H9 (cell line): ENCODE measurements around the gene GCG. TPM values are rescaled to one million over a fixed set of nuclear protein-coding genes. Genes with fewer than 3 reads are reported as not detected.

Experiments
- DNase-seq: peaks from one replicate; pipeline ENCODE4 v3.0.0-alpha.2; 2017
- H2AFZ ChIP-seq: one replicate; pipeline ENCODE4 v1.6.1; 2013; ENCODE audit warnings: mild to moderate bottlenecking, low read length, control low read depth, moderate library complexity
- H2AK5ac ChIP-seq: 2 replicates; pipeline ENCODE4 v1.6.1; 2013; ENCODE audit warnings: low read length, control low read depth, mixed read lengths; ENCODE audit not compliant: insufficient read length
- H2BK120ac ChIP-seq: one replicate; pipeline ENCODE4 v1.6.1; 2013; ENCODE audit warnings: low read depth, mild to moderate bottlenecking, low read length, control low read depth, inconsistent platforms; ENCODE audit not compliant: poor library complexity, severe bottlenecking
- H2BK12ac ChIP-seq: 2 replicates; pipeline ENCODE4 v1.6.1; 2013; ENCODE audit warnings: low read length, control low read depth, mixed read lengths, low read depth; ENCODE audit not compliant: insufficient read length
- H2BK15ac ChIP-seq: 2 replicates; pipeline ENCODE4 v1.6.1; 2013; ENCODE audit warnings: low read depth, low read length, control low read depth
- H2BK20ac ChIP-seq: one replicate; pipeline ENCODE4 v1.6.1; 2013; ENCODE audit warnings: low read depth, mild to moderate bottlenecking, low read length, control low read depth, inconsistent platforms; ENCODE audit not compliant: poor library complexity, severe bottlenecking
- H2BK5ac ChIP-seq: 2 replicates; pipeline ENCODE4 v1.6.1; 2013; ENCODE audit warnings: low read length, control low read depth, mixed read lengths; ENCODE audit not compliant: insufficient read length
- H3K14ac ChIP-seq: 2 replicates; pipeline ENCODE4 v1.6.1; 2013; ENCODE audit warnings: low read length, control low read depth; ENCODE audit not compliant: insufficient read depth
- H3K18ac ChIP-seq: 2 replicates; pipeline ENCODE4 v1.6.1; 2013; ENCODE audit warnings: low read depth, mild to moderate bottlenecking, mixed read lengths, low read length, control low read depth; ENCODE audit not compliant: insufficient read length
- H3K23ac ChIP-seq: 2 replicates; pipeline ENCODE4 v1.6.1; 2013; ENCODE audit warnings: low read length, control low read depth, mixed read lengths, low read depth; ENCODE audit not compliant: insufficient read length
- H3K23me2 ChIP-seq: 2 replicates; pipeline ENCODE4 v1.6.1; 2013; ENCODE audit warnings: low read depth, mild to moderate bottlenecking, mixed read lengths, low read length, control low read depth; ENCODE audit not compliant: insufficient read length, poor library complexity, severe bottlenecking
- H3K27ac ChIP-seq: 2 replicates; pipeline ENCODE4 v1.5.1; 2013; ENCODE audit warnings: low read length, control low read depth, mixed read lengths, low read depth; ENCODE audit not compliant: insufficient read length
- H3K27me3 ChIP-seq: 2 replicates; pipeline ENCODE4 v1.6.1; 2013; ENCODE audit warnings: low read length, control low read depth, inconsistent platforms; ENCODE audit not compliant: insufficient read depth
- H3K4ac ChIP-seq: 2 replicates; pipeline ENCODE4 v1.6.1; 2013; ENCODE audit warnings: low read depth, mild to moderate bottlenecking, control low read depth, inconsistent platforms, low read length, moderate library complexity
- H3K4me1 ChIP-seq: 2 replicates; pipeline ENCODE4 v1.6.1; 2013; ENCODE audit warnings: low read length, control low read depth, inconsistent platforms; ENCODE audit not compliant: insufficient read depth
- H3K4me2 ChIP-seq: 2 replicates; pipeline ENCODE4 v1.6.1; 2013; ENCODE audit warnings: low read length, control low read depth, mixed read lengths; ENCODE audit not compliant: insufficient read length, insufficient read depth
- H3K56ac ChIP-seq: 2 replicates; pipeline ENCODE4 v1.6.1; 2013; ENCODE audit warnings: low read depth, mild to moderate bottlenecking, mixed read lengths, low read length, control low read depth; ENCODE audit not compliant: insufficient read length
- H3K79me1 ChIP-seq: 2 replicates; pipeline ENCODE4 v1.6.1; 2013; ENCODE audit warnings: low read depth, mild to moderate bottlenecking, moderate library complexity, low read length, control low read depth, inconsistent platforms; ENCODE audit not compliant: insufficient read depth, poor library complexity, severe bottlenecking
- H3K79me2 ChIP-seq: 2 replicates; pipeline ENCODE4 v1.6.1; 2013; ENCODE audit warnings: low read length, control low read depth, inconsistent platforms; ENCODE audit not compliant: insufficient read depth
- H3K9ac ChIP-seq: 2 replicates; pipeline ENCODE4 v1.6.1; 2013; ENCODE audit warnings: low read length, control low read depth, mixed read lengths; ENCODE audit not compliant: insufficient read length; ENCODE audit errors: extremely low read depth
- H3K9me3 ChIP-seq: one replicate; pipeline ENCODE4 v1.6.1; 2013; ENCODE audit warnings: low read depth, low read length, inconsistent platforms; ENCODE audit not compliant: control insufficient read depth
- H3T11ph ChIP-seq: one replicate; pipeline ENCODE4 v1.6.1; 2013; ENCODE audit warnings: mild to moderate bottlenecking, low read length, control low read depth, inconsistent platforms
- H4K20me1 ChIP-seq: one replicate; pipeline ENCODE4 v1.6.1; 2013; ENCODE audit not compliant: control insufficient read depth, insufficient read length, insufficient read depth
- H4K5ac ChIP-seq: 2 replicates; pipeline ENCODE4 v1.6.1; 2013; ENCODE audit warnings: low read depth, mild to moderate bottlenecking, mixed read lengths, low read length, control low read depth; ENCODE audit not compliant: insufficient read length
- H4K8ac ChIP-seq: replicated peaks from 2 replicates; pipeline ENCODE4 v1.6.1; 2013; ENCODE audit warnings: low read length, control low read depth, mixed read lengths, low read depth; ENCODE audit not compliant: insufficient read length
- H4K91ac ChIP-seq: 2 replicates; pipeline ENCODE4 v1.6.1; 2013; ENCODE audit warnings: low read depth, mild to moderate bottlenecking, moderate library complexity, mixed read lengths, low read length, control low read depth; ENCODE audit not compliant: insufficient read length
- H3K27ac Mint-ChIP-seq, 3 experiments: 2 replicates in 2 of 3; 3 replicates in 1 of 3; pipeline ENCODE4 v1.8.0; 2020 to 2021; ENCODE audit warnings: mixed read lengths in 3 of 3, mild to moderate bottlenecking in 1 of 3, moderate library complexity in 1 of 3
- H3K27me3 Mint-ChIP-seq: 2 replicates; pipeline ENCODE4 v1.8.0; 2021; ENCODE audit warnings: low read depth, mild to moderate bottlenecking, moderate library complexity, mixed read lengths
- H3K36me3 Mint-ChIP-seq, 3 experiments: 2 replicates in 2 of 3; 3 replicates in 1 of 3; pipeline ENCODE4 v1.8.0; 2020 to 2021; ENCODE audit warnings: low read depth in 3 of 3, mixed read lengths in 3 of 3; ENCODE audit not compliant: insufficient read depth in 1 of 3
- H3K4me1 Mint-ChIP-seq, 2 experiments: 2 replicates each; pipeline ENCODE4 v1.8.0; 2020; ENCODE audit warnings: mixed read lengths in 2 of 2
- H3K4me3 Mint-ChIP-seq, 2 experiments: 2 replicates in 1 of 2; 3 replicates in 1 of 2; pipeline ENCODE4 v1.8.0; 2020 to 2021; ENCODE audit warnings: mild to moderate bottlenecking in 2 of 2, mixed read lengths in 2 of 2, moderate library complexity in 1 of 2
- H3K9me3 Mint-ChIP-seq, 2 experiments: 2 replicates in 1 of 2; 3 replicates in 1 of 2; pipeline ENCODE4 v1.8.0; 2020; ENCODE audit warnings: mild to moderate bottlenecking in 2 of 2, mixed read lengths in 2 of 2, moderate library complexity in 1 of 2
- CTCF ChIP-seq: fragments of 200-600 bp; sonication (generic); conservative IDR thresholded peaks from 3 replicates; pipeline ENCODE4 v1.8.0; 2021; ENCODE audit warnings: antibody characterized with exemption, mild to moderate bottlenecking
- WGBS: extraction: QIAGEN DNeasy Blood & Tissue Kit; methylation state at CpG from one replicate; pipeline ENCODE4 v1.1.7; 2013; ENCODE audit warnings: missing lambda C conversion rate, low lambda C conversion rate, mixed read lengths; ENCODE audit not compliant: insufficient read length; ENCODE audit errors: extremely low coverage; 5-methylcytosine and 5-hydroxymethylcytosine counted together
- total RNA-seq: library from RNA; stranded (reverse); gene quantifications from 2 replicates; pipeline ENCODE4 v1.2.1, GENCODE V29; 2021

GCG gene
- total RNA-seq, 1 experiment from 2014 or later: not detected

- H3K4me2 ChIP-seq: no peak overlapping the region
- Mint-ChIP-seq H3K36me3 (no peaks in the 10 kb centered on the region), H3K9me3 (no peaks in the 10 kb centered on the region), H3K4me1 (no peaks in the 10 kb centered on the region), H3K27ac (no peak overlapping the region), H3K27me3 (no peaks in the 10 kb centered on the region), H3K4me3 (no peak overlapping the region)
- H3K4me1 ChIP-seq: no peaks in the 10 kb centered on the region
- no peak overlapping the region for H2BK120ac ChIP-seq
- no peak overlapping the region for H2BK20ac ChIP-seq
- H2BK12ac ChIP-seq: no peak overlapping the region
- DNase-seq: no peak
- H4K8ac ChIP-seq: no peak overlapping the region
- H3T11ph ChIP-seq: no peak overlapping the region
- no peak overlapping the region for H3K27ac ChIP-seq
- H3K14ac ChIP-seq: no peak overlapping the region
- no peak overlapping the region for H2BK5ac ChIP-seq
- H3K56ac ChIP-seq: no peak overlapping the region
- no peaks in the 10 kb centered on the region for H3K9me3 ChIP-seq
- no peaks in the 10 kb centered on the region for H3K27me3 ChIP-seq
- no CpG with 5 or more reads among the region's 6 CpGs for WGBS
- H4K91ac ChIP-seq: no peak overlapping the region
- no peak overlapping the region for H4K5ac ChIP-seq
- no peak for TF ChIP-seq CTCF
- H4K20me1 ChIP-seq: no peaks in the 10 kb centered on the region
- no peak overlapping the region for H3K23ac ChIP-seq
- H3K18ac ChIP-seq: no peak overlapping the region
- H3K23me2 ChIP-seq: no peaks in the 10 kb centered on the region
- H3K79me2 ChIP-seq: no peaks in the 10 kb centered on the region
- H3K79me1 ChIP-seq: no peaks in the 10 kb centered on the region
- no peak overlapping the region for H3K9ac ChIP-seq
- H2AK5ac ChIP-seq: no peak overlapping the region
- H3K4ac ChIP-seq: no peak overlapping the region
- no peak overlapping the region for H2BK15ac ChIP-seq
- H2AFZ ChIP-seq: no peak overlapping the region
Measured at GRCh38 chr2:162184359-162184758, 32.3 kb upstream of the GCG start.
